T47D (cell line): ENCODE results near the gene SEL1L3.

Experiments
- DNase-seq, 2 experiments: peaks; one replicate each; pipeline versions ENCODE4 v3.0.0 to v3.0.0-alpha.2; 2011 to 2012; ENCODE audit warnings: low read depth in 1 of 2, low spot score in 1 of 2
- JUND ChIP-seq: IDR thresholded peaks from 2 replicates; pipeline ENCODE4 v1.6.1; 2012; ENCODE audit warnings: low read depth
- in situ Hi-C: cut with HindIII; loops from 2 replicates; pipeline ENCODE4 v1.10.0; 2016; ENCODE audit warnings: low sequenced_read_pairs, low pct_unique_long_range_greater_than_20kb

Gene SEL1L3

DNA sequence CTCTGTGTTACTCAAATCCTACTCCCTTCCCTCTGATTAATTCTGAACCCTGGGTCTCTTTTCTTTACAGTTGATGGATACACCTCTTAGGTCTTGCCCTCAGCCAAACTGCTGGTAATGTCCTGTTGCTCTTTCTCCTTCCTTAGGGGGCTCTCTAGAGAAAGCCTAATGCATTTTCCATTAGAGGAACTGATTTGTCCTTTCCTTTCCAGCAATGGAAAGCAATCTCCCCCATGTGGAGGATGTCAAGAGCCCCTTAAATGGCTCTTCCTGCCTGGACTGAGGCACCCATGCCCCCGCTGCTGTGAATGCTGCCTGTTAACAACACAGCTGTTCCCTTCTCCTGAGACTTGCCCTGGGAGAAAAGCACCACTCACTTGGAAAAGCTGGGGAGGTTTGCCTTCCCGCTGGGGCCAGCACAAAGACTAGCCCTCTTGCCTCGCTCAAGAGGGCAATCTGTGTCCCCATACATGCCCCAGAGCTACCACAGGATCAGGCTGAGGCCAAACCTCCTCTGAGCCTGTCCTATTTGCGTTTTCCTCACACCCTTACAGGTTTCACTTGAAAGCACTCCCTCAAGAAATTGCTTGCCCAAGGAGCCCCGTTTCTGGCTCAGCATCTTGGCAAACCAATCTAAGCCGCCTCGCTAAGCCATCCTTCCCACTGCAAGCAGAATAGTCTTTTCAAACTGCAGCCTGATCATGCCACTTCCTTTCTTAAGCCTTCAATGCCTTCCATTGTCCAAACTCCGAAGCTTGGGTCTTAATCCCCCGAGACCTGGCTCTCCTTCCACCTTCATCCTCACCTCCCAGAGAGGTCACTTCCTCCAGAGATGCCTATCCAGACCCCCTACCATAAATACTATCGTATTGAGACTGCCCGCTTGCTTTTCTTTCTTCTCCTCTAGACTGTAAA is 28.0 kb upstream of the SEL1L3 start:
- in situ Hi-C loops, result no loop called here
- DNase-seq, result no peak
- no peak for TF ChIP-seq JUND

DNA sequence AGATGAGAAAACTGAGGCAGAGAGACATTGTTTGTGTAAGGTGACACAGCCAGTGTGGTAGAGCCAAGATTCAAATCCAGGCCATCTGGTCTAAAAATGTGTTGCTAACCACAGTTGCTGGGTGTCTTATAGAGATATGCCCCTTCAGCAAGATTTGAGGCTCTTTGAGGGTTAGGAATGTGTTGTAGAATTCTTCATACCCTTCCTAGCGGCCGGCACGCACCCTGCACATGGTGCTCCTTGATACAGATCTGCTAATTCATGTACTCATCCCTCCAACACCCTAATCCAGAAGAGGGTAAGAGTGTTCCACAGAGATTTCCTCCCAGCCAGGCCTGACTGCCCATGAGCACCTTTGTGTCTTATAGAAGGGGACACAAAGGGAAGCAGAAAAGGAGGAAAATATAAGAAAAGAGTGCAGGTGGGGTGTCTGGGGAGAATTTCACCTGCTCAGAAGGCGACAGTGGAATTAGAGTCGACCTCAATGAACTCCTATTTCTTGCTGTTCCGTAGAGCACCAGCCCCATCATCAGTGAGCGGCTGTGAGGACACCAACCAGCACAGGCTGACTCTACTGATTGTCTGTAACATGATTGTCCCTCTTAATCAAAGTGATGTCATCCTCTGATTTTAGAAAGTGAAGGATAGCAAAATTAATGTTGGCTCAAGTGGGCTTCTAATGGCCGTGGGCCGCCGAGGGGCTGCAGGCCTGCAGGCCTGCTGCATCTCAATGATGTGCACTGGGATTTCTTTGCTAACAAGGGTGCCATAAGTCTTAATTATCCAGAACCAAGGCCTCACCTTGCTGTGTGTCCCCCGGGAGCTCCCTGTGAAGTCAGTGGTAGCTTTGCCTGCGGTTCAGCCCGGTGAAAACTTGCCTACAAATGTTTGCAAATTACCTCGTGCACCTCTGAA is 27.1 kb upstream of the SEL1L3 start:
- TF ChIP-seq JUND, result no peak
- in situ Hi-C loops, result no loop called here
- no peak for DNase-seq

DNA sequence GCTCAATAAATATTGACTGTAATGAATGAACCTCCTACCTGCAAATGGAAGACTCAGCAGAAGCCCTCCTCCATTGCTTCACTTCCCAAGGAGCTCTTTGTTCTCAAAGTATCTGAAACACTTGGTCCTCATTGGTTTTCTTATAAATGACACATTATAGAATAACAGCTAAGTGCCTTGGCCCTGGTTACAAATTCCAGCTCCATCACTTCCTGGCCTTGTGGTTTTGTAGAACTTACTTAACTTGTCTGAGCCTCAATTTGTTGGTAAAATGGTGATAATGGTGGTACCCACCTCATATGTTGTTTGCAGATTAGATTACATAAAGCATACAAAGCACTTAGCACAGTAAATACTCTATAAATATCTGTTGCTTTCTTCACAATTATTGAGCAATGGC is 26.0 kb upstream of the SEL1L3 start:
- in situ Hi-C loops, result no loop called here
- no peak for TF ChIP-seq JUND
- DNase-seq, result no peak

DNA sequence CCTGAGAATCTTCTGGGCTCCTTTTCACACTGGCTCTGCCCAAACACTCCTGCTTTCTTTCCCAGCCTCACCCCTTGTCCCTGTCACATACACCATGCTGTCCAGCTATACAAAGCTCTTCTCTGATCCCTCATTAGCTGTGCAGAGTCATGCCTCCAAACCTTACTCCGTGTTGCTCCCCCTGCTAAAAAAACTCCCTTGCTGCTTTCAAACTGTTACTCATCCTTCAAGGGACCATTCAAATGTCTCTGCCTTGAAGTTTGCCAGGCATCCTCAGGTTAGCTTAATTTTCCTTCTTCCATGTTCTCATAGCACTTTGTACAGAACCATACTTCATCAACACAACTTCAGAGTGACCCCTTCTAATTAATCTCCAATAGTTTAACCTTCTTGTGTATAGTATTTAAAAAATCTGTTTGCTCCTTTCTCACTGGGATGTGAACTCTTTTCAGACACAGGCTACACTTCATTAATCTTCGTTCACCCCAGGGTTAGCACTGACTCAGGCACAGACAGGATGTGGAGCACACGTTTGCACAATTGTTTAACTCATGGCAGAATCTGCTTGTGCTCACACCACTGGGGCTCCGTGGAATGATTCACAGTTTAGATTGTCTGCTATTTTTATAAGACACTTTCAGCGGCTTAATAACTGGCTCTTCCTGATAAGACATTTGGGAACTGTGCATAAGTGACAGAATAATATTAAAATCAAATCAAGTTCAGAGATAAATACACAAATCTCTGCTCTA is 21.4 kb upstream of the SEL1L3 start:
- TF ChIP-seq JUND, result no peak
- no peak for DNase-seq
- in situ Hi-C loops, result no loop called here

DNA sequence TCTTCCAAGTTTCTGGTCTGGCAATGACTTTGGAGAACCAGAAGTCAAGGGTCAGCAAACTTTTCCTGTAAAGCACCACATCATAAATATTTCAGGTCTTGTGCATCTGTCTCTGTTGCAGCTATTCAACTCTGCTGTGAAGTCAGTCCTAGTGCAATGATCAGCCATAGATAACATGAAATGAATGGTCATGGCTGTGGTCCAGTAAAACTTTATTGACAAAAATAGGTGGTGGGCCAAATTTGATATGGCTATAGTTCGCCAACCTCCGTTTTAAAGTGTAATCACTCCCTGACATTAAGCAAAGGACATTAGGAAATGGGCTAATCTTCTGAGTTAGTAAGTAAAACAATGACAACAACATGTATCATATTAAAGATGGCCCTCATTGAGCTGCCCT is 20.8 kb upstream of the SEL1L3 start:
- DNase-seq, result no peak
- in situ Hi-C loops, result no loop called here
- no peak for TF ChIP-seq JUND

DNA sequence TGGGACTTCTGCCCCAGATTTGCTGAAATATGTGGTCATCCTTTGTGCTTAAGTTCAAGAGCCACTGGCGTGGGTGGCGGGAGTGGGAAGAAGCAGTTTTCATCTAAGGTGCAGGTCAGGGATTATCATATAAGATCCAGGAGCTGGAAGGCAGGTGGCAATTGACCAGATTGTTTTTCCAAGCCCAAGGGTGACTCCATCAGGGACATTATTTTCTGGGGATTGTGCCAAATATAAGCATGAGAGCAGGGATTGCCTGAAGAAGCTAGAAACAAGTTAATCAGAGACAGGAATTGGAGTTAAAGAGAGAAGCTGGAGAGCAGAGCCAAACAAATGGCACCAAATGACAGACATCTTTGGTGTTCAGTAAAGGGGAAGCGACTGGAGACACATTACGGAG is 19.4 kb upstream of the SEL1L3 start:
- DNase-seq, result no peak
- TF ChIP-seq JUND, result no peak
- in situ Hi-C loops, result no loop called here

DNA sequence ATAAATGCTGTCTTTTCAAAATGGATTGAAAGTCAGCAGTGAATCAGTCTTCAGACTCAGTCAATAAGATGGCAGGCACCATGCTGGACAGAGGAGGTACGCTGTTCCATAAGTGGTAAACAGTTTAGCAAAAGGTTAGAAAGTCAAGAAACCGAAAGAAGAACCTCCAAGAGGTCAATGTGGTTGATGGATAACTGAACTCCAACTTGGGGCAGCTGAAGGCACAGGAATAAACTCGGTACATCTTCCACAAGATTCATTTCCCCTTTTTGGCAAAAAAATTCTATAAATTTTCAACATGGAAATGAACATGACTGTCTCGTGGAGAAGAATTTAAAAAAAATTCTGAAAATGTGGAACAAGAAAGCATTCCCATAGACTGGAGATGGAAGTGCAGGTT is 18.4 kb upstream of the SEL1L3 start:
- DNase-seq, result no peak
- TF ChIP-seq JUND, result no peak
- in situ Hi-C loops, result no loop called here

DNA sequence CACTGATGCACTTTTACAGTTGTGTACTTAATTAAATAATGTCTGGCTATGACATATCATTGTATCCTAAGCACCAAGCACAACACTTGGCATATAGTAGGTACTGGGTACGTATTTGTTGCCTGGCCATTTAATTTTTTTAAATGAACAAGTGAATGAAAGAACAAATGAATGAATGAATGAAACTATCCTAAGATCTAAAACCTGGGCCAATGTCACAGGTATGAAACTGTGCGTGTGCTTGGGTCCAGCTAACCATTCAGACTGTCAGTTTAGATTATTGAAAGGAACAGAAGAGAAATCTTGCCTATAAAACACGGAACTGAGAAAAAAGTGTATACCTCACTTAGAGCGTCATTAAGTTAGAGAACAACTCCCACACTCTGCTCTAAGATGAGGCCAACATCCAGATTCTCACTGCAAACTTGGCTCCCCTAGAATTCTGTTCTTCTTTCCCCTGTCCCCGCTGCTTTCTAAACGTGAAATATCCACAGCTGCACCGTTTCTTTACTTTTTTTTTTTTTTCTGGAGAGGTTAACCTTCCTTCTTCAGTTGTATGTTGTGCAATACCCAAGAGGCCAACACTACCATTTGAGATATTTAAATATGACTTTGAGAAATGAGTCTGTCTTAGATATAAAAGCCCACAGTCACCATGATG is 17.3 kb upstream of the SEL1L3 start:
- no peak for DNase-seq
- in situ Hi-C loops, result no loop called here
- no peak for TF ChIP-seq JUND

DNA sequence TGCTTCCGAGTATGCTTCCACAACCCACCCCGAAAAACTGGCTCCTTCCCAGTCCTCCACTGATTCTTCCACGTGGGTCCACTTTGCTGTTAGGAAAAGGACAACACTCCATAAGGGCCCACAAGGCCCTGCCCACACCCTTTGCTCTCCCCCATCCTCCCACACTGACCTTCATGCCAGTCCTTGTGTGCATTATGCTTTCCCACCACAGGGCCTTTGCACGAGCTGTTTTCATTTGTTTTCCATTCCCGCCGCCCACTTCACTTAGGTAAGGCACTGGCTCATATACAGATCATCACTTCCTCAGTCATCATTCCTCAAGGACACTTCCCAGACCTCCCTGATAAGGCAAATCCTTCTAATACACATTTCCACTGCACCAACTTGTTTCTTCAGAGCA is 16.8 kb upstream of the SEL1L3 start:
- in situ Hi-C loops, result no loop called here
- no peak for TF ChIP-seq JUND

DNA sequence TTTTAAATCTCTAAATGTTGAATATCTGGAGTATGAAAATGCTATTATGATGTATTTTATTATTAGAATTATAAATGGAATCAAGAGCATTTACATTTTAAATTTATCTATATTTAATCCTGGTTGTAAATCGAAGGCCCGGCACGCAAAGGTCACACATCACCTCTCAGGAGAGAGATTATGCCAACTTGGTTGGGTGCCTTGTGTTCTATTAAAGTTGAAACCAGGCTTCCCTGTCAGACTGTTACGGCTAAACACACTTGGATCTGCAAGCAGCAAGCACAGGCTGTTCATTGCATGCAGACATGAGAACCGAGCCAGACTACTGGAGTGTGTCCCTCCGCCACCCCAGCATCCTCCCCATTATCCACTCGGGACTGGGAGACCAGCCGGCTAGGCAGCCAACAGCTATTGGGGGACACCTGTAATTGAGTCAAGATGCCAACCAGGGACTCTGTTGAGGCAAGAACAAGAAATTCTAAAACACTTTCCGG is 16.4 kb upstream of the SEL1L3 start:
- TF ChIP-seq JUND, result no peak
- in situ Hi-C loops, result no loop called here
- DNase-seq, result no peak

More for the DNA sequence above, 16.8 kb upstream of the SEL1L3 start:
- DNase-seq, result no peak

DNA sequence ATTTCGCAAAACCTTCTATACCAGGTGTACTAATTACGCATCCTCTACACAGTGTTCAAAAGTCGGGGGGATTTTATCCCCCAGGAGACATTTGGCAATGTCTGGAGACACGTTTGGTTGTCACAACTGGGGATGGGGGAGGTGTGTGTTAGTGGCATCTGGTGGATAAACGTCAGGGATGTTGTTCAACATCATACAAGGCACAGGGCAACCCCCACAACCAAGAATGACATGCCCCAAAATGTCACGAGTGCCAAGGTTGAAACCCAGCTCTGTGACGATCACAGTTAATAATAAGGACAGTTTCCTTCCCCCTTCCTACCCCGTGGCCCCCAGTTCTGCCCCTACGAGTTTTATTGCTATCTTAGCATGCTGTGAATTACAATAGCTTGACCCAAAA is 15.9 kb upstream of the SEL1L3 start:
- TF ChIP-seq JUND, result no peak
- in situ Hi-C loops, result no loop called here
- no peak for DNase-seq

DNA sequence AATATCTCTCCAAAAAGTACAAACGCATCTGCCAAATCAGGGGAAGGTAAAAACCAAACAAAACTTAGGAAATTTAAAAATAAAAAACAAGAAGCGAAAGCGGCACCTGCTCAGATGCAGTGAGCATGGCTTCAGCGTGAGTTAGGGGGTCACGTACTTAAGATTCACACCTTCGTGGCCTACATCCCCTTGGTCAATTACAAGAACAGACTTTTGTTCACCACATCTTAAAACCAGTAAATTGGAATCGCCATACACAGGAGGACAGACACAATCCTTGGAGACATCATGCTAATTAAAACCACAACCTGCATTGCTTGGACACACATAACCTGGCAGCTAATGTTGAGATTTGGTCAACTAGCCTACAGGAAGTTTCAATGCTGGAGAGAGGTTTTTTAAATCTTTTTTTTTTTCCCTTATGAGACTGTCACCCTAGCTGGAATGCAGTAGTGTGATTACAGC is 12.5 kb upstream of the SEL1L3 start:
- in situ Hi-C loops, result no loop called here
- no peak for TF ChIP-seq JUND
- no peak for DNase-seq
